ENCODE measurements around the gene ARHGAP26. TPM values are rescaled to one million over a fixed set of nuclear protein-coding genes. Genes with fewer than 3 reads are reported as not detected.

The ARHGAP26 gene
- total and polyA plus RNA-seq, 2 experiments from 2014 or later, result 9.5 to 16.8 TPM

DNA sequence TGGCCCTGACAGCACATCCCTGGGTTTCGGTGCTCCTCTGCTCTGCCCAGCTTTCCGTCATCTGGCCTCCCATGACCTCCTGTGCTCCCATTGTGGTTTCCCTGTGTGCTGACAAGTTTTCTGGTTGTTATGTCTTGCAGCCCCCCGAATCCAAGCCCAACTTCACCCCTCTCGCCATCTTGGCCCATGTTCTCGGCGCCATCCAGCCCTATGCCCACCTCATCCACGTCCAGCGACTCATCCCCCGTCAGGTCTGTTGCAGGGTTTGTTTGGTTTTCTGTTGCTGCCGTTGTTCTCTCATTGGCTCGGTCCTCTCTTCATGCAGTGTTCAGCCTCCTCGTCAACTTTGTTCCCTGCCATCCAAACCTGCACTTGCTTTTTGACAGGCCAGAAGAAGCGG is 436.9 kb downstream of the ARHGAP26 start:
- Mint-ChIP-seq H3K27me3 (ENCODE audit: insufficient read depth, low read depth, poor library complexity) (no peaks in the 10 kb centered on the region), H3K4me3 (no peak overlapping the region), H3K36me3 (ENCODE audit: low read depth) (peaks cover 3% of the 10 kb centered on the region; the same call in 2 of the 3 replicates), H3K9me3 (peaks cover 2% of the 10 kb centered on the region; the same call in 1 of the 3 replicates), H3K27ac (no peak overlapping the region), H3K4me1 (peaks cover 16% of the 10 kb centered on the region; the same call in 2 of the 3 replicates)
- Histone ChIP-seq H3K4me1 (ENCODE audit: insufficient read depth) (peaks cover 9% of the 10 kb centered on the region; the same call in 1 of the 2 replicates), H3K9me2 (ENCODE audit: insufficient read depth) (0 out of 2 replicates have a peak, but pooled peaks cover 5% of the 10 kb centered on the region), H2AFZ (no peak overlapping the region), H3K79me2 (replicated peaks; ENCODE audit: insufficient read depth) (no peaks in the 10 kb centered on the region), H3K4me2 (no peak overlapping the region), H4K20me1 (replicated peaks; ENCODE audit: insufficient read depth) (no peaks in the 10 kb centered on the region), H3K27ac (ENCODE audit: low read depth) (no peak overlapping the region), H3K36me3 (ENCODE audit: insufficient read depth) (no peaks in the 10 kb centered on the region), H3K4me3 (no peak overlapping the region), H3K27me3 (ENCODE audit: insufficient read depth) (no peaks in the 10 kb centered on the region), H3F3A (replicated peaks; ENCODE audit: low read depth) (no peaks in the 10 kb centered on the region)
- TF ChIP-seq, protein P1, sequence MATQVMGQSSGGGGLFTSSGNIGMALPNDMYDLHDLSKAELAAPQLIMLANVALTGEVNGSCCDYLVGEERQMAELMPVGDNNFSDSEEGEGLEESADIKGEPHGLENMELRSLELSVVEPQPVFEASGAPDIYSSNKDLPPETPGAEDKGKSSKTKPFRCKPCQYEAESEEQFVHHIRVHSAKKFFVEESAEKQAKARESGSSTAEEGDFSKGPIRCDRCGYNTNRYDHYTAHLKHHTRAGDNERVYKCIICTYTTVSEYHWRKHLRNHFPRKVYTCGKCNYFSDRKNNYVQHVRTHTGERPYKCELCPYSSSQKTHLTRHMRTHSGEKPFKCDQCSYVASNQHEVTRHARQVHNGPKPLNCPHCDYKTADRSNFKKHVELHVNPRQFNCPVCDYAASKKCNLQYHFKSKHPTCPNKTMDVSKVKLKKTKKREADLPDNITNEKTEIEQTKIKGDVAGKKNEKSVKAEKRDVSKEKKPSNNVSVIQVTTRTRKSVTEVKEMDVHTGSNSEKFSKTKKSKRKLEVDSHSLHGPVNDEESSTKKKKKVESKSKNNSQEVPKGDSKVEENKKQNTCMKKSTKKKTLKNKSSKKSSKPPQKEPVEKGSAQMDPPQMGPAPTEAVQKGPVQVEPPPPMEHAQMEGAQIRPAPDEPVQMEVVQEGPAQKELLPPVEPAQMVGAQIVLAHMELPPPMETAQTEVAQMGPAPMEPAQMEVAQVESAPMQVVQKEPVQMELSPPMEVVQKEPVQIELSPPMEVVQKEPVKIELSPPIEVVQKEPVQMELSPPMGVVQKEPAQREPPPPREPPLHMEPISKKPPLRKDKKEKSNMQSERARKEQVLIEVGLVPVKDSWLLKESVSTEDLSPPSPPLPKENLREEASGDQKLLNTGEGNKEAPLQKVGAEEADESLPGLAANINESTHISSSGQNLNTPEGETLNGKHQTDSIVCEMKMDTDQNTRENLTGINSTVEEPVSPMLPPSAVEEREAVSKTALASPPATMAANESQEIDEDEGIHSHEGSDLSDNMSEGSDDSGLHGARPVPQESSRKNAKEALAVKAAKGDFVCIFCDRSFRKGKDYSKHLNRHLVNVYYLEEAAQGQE (IDR thresholded peaks at IDR 0.05; ENCODE audit: unreplicated experiment), result no peak
- no peak for TF ChIP-seq NANOG (IDR thresholded peaks at IDR 0.05; ENCODE audit: borderline replicate concordance)
- no peak for TF ChIP-seq STAT1 (IDR thresholded peaks at IDR 0.05; ENCODE audit: unreplicated experiment)
- TF ChIP-seq EZH2 (IDR thresholded peaks at IDR 0.05; ENCODE audit: low read depth, unreplicated experiment), result no peak
- ATAC-seq (no peak), DNase-seq (ENCODE audit: low spot score) (no peak)

- no peak overlapping the region for H3K4me2 ChIP-seq
- H3K4me1 Mint-ChIP-seq, result peaks cover 21% of the 10 kb centered on the region; the same call in 2 of the 3 replicates
- no peaks in the 10 kb centered on the region for H3K27me3 ChIP-seq (ENCODE audit: insufficient read depth)
- H3K27ac Mint-ChIP-seq, result no peak overlapping the region
- DNase-seq (ENCODE audit: low spot score) (no peak), ATAC-seq (no peak)
- H3K4me3 ChIP-seq, result no peak overlapping the region
- H3K4me3 Mint-ChIP-seq, result no peak overlapping the region
- no peaks in the 10 kb centered on the region for H3F3A ChIP-seq (replicated peaks; ENCODE audit: low read depth)
- H3K36me3 ChIP-seq (ENCODE audit: insufficient read depth), result no peaks in the 10 kb centered on the region
- no peak overlapping the region for H2AFZ ChIP-seq
- H3K9me2 ChIP-seq (ENCODE audit: insufficient read depth), result 0 out of 2 replicates have a peak, but pooled peaks cover 5% of the 10 kb centered on the region
- H3K27ac ChIP-seq (ENCODE audit: low read depth), result no peak overlapping the region
- no peaks in the 10 kb centered on the region for H3K79me2 ChIP-seq (replicated peaks; ENCODE audit: insufficient read depth)
- peaks cover 3% of the 10 kb centered on the region; the same call in 1 of the 3 replicates for H3K36me3 Mint-ChIP-seq (ENCODE audit: low read depth)
- no peaks in the 10 kb centered on the region for H3K27me3 Mint-ChIP-seq (ENCODE audit: insufficient read depth, low read depth, poor library complexity)
- no peaks in the 10 kb centered on the region for H4K20me1 ChIP-seq (replicated peaks; ENCODE audit: insufficient read depth)
- peaks cover 10% of the 10 kb centered on the region; the same call in 1 of the 2 replicates for H3K4me1 ChIP-seq (ENCODE audit: insufficient read depth)
- H3K9me3 Mint-ChIP-seq, result peaks cover 2% of the 10 kb centered on the region; the same call in 1 of the 3 replicates
- no peak for TF ChIP-seq ZNF331 (CRISPR knock-in tag; IDR thresholded peaks at IDR 0.05; ENCODE audit: low read depth)
- TF ChIP-seq, protein P2, sequence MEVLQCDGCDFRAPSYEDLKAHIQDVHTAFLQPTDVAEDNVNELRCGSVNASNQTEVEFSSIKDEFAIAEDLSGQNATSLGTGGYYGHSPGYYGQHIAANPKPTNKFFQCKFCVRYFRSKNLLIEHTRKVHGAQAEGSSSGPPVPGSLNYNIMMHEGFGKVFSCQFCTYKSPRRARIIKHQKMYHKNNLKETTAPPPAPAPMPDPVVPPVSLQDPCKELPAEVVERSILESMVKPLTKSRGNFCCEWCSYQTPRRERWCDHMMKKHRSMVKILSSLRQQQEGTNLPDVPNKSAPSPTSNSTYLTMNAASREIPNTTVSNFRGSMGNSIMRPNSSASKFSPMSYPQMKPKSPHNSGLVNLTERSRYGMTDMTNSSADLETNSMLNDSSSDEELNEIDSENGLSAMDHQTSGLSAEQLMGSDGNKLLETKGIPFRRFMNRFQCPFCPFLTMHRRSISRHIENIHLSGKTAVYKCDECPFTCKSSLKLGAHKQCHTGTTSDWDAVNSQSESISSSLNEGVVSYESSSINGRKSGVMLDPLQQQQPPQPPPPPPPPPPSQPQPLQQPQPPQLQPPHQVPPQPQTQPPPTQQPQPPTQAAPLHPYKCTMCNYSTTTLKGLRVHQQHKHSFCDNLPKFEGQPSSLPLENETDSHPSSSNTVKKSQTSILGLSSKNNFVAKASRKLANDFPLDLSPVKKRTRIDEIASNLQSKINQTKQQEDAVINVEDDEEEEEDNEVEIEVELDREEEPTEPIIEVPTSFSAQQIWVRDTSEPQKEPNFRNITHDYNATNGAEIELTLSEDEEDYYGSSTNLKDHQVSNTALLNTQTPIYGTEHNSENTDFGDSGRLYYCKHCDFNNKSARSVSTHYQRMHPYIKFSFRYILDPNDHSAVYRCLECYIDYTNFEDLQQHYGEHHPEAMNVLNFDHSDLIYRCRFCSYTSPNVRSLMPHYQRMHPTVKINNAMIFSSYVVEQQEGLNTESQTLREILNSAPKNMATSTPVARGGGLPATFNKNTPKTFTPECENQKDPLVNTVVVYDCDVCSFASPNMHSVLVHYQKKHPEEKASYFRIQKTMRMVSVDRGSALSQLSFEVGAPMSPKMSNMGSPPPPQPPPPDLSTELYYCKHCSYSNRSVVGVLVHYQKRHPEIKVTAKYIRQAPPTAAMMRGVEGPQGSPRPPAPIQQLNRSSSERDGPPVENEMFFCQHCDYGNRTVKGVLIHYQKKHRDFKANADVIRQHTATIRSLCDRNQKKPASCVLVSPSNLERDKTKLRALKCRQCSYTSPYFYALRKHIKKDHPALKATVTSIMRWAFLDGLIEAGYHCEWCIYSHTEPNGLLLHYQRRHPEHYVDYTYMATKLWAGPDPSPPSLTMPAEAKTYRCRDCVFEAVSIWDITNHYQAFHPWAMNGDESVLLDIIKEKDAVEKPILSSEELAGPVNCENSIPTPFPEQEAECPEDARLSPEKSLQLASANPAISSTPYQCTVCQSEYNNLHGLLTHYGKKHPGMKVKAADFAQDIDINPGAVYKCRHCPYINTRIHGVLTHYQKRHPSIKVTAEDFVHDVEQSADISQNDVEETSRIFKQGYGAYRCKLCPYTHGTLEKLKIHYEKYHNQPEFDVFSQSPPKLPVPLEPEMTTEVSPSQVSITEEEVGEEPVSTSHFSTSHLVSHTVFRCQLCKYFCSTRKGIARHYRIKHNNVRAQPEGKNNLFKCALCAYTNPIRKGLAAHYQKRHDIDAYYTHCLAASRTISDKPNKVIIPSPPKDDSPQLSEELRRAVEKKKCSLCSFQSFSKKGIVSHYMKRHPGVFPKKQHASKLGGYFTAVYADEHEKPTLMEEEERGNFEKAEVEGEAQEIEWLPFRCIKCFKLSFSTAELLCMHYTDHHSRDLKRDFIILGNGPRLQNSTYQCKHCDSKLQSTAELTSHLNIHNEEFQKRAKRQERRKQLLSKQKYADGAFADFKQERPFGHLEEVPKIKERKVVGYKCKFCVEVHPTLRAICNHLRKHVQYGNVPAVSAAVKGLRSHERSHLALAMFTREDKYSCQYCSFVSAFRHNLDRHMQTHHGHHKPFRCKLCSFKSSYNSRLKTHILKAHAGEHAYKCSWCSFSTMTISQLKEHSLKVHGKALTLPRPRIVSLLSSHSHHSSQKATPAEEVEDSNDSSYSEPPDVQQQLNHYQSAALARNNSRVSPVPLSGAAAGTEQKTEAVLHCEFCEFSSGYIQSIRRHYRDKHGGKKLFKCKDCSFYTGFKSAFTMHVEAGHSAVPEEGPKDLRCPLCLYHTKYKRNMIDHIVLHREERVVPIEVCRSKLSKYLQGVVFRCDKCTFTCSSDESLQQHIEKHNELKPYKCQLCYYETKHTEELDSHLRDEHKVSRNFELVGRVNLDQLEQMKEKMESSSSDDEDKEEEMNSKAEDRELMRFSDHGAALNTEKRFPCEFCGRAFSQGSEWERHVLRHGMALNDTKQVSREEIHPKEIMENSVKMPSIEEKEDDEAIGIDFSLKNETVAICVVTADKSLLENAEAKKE (CRISPR knock-in tag; IDR thresholded peaks at IDR 0.05), result no peak
- no peak for TF ChIP-seq CREB1 (CRISPR knock-in tag; IDR thresholded peaks at IDR 0.05; ENCODE audit: low read depth)
- TF ChIP-seq ZNF114 (CRISPR knock-in tag; IDR thresholded peaks at IDR 0.05), result no peak
- no peak for TF ChIP-seq POLR2AphosphoS5 (IDR thresholded peaks at IDR 0.05; ENCODE audit: low read depth)
- no peak for TF ChIP-seq EZH2 (IDR thresholded peaks at IDR 0.05; ENCODE audit: low read depth, unreplicated experiment)
- no peak for TF ChIP-seq NANOG (IDR thresholded peaks at IDR 0.05; ENCODE audit: borderline replicate concordance)
These were observed 437.6 kb downstream of the ARHGAP26 start for GRCh38 chr5:143207563-143208364.

Data from GM23338 (cell line).